Adrenal gland (tissue), 5 donors: ENCODE results near the gene CHST11.

Experiments used
- POLR2A ChIP-seq, 2 donors: fragments of 450-650 bp; IDR thresholded peaks; one replicate each; pipeline ENCODE4 v1.6.1; 2017; ENCODE audit warnings: antibody characterized with exemption in 2 of 2, mild to moderate bottlenecking in 2 of 2, moderate library complexity in 1 of 2
- TF ChIP-seq, protein P1 (sequence below), 6 experiments: fragments of 450-650 bp in 4 of 6; fragments of 200-600 bp in 2 of 6; sonication (generic) in 1 of 6; IDR thresholded peaks; 1 replicate in 5 of 6; 2 replicates in 1 of 6; pipeline versions ENCODE4 v1.5.1 to v1.8.0; 2016 to 2021; ENCODE audit warnings: antibody characterized with exemption in 6 of 6, mild to moderate bottlenecking in 2 of 6, moderate library complexity in 1 of 6
- donor health status: DM: no; HTN: no; CAD: no.

GRCh38 chr12:104793285-104793684 lies 336.5 kb downstream of the CHST11 start:
- TF ChIP-seq, protein P1, sequence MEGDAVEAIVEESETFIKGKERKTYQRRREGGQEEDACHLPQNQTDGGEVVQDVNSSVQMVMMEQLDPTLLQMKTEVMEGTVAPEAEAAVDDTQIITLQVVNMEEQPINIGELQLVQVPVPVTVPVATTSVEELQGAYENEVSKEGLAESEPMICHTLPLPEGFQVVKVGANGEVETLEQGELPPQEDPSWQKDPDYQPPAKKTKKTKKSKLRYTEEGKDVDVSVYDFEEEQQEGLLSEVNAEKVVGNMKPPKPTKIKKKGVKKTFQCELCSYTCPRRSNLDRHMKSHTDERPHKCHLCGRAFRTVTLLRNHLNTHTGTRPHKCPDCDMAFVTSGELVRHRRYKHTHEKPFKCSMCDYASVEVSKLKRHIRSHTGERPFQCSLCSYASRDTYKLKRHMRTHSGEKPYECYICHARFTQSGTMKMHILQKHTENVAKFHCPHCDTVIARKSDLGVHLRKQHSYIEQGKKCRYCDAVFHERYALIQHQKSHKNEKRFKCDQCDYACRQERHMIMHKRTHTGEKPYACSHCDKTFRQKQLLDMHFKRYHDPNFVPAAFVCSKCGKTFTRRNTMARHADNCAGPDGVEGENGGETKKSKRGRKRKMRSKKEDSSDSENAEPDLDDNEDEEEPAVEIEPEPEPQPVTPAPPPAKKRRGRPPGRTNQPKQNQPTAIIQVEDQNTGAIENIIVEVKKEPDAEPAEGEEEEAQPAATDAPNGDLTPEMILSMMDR (IDR thresholded peaks at IDR 0.05) = no peak
- no peak for TF ChIP-seq POLR2A (IDR thresholded peaks at IDR 0.05)
